ENCODE results near the gene NDP.

DNA sequence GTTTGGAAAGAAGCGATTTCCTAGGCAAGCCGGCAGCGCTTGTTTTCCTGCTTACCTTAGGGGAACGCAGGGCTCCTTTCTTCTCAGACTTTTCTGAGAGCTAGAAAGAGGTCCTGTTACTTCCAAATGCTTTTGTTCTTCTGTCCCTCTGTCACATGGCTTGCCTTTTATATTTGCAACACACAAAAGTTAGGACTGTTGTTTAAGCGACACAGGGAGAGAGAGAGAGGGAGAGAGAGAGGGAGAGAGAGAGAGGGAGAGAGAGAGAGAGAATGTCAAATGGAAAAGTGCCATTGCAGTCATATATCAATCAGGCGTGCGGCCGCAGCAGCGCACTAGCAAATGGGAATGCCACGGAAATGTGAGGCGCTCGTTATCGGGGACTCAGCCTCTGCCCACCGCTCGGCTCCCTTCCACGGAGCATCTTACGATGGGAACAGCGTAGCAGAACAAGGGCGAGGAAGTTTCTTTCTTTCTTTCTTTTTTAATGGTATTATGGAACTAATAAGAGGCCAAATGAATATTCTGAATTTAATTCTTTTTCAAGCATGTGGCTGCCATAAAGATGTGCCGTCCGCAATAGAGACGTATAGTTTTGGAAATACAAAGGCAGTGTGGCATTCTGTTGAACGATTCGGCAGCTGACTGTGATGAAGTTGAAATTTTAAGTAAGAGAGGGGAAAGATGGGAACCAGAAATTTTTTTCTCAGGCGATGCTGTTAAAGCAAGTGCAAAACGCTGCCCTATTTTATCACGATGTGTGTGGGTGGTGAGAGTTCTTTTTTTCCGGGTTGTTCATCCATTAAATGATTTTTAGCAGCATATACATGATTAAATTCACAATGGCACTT is at the start of gene NDP:
- TF ChIP-seq YY1 (IDR thresholded peaks at IDR 0.05; ENCODE audit: insufficient read depth, insufficient read length) (no peak), ZNF274 (IDR thresholded peaks at IDR 0.05; ENCODE audit: low read depth, low read length) (no peak)

Data from NT2/D1 (cell line).